ENCODE results near the gene EPB41L4B. TPM values are rescaled to one million over a fixed set of nuclear protein-coding genes. Genes with fewer than 3 reads are reported as not detected.

EPB41L4B gene
- total RNA-seq, 1 experiment from 2014 or later: 8.1 TPM

DNA sequence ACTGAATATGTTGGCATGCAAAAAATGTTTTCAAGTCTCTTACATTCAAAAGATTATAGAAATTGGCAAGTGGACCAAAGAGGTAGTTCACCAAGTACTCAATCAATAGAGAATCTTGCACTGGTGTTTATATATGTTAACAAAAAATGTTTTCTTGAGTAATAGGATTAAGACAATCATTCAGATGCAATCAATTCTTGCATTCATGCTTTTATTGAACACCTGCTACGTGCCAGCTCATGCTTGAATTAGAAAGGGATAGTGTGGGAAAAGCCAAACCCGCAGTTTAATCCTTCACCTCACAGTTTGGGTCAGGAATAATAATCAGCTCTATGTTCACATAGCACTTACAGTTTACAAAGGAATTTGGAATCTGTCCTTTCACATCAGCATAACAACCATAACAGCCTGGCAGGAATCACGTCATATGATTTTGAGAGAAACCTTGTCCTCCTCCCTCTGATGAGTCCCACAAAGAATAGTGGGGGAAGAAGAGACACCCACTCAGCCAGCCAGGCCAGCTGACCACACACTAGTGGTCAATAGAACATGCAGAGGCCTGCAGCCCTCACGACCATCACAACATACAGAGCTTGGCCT is 117.0 kb downstream of the EPB41L4B start:
- no peak for DNase-seq (ENCODE audit: low read depth, low spot score)
- CTCF ChIA-PET: no interaction called here
- H3K27me3 ChIP-seq (ENCODE audit: insufficient read depth, low read length): no peaks in the 10 kb centered on the region
- no peak overlapping the region for H3K4me3 ChIP-seq (replicated peaks in 1 of 2; ENCODE audit: low read depth in 1 of 2, low read length in 2 of 2)
- no peak for ATAC-seq
- H3K9me3 ChIP-seq (ENCODE audit: control insufficient read depth in 1 of 2, insufficient read depth in 1 of 2, low read depth in 1 of 2, low read length in 2 of 2): no peaks in the 10 kb centered on the region
- no TSS peak for BruUV-seq (replicated peaks)
- no peak overlapping the region for H3K27ac ChIP-seq (ENCODE audit: low read depth, low read length)
- TF ChIP-seq YY1 (IDR thresholded peaks at IDR 0.05; ENCODE audit: extremely low read depth, insufficient replicate concordance, low read depth, low read length) (no peak), POLR2A (IDR thresholded peaks at IDR 0.05; ENCODE audit: borderline replicate concordance, extremely low read depth, insufficient read depth, insufficient read length) (no peak), SRF (IDR thresholded peaks at IDR 0.05; ENCODE audit: low read depth) (no peak), POLR2AphosphoS5 (IDR thresholded peaks at IDR 0.05; ENCODE audit: low read depth, low read length) (no peak), TCF7L2 (IDR thresholded peaks at IDR 0.05; ENCODE audit: borderline replicate concordance, extremely low read depth, insufficient read depth, insufficient read length) (no peak)
- TF ChIP-seq, protein P1, sequence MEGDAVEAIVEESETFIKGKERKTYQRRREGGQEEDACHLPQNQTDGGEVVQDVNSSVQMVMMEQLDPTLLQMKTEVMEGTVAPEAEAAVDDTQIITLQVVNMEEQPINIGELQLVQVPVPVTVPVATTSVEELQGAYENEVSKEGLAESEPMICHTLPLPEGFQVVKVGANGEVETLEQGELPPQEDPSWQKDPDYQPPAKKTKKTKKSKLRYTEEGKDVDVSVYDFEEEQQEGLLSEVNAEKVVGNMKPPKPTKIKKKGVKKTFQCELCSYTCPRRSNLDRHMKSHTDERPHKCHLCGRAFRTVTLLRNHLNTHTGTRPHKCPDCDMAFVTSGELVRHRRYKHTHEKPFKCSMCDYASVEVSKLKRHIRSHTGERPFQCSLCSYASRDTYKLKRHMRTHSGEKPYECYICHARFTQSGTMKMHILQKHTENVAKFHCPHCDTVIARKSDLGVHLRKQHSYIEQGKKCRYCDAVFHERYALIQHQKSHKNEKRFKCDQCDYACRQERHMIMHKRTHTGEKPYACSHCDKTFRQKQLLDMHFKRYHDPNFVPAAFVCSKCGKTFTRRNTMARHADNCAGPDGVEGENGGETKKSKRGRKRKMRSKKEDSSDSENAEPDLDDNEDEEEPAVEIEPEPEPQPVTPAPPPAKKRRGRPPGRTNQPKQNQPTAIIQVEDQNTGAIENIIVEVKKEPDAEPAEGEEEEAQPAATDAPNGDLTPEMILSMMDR (IDR thresholded peaks at IDR 0.05 in 2 of 3, conservative IDR thresholded peaks at IDR 0.05 in 1 of 3; ENCODE audit: borderline replicate concordance in 1 of 3, insufficient read depth in 1 of 3, low read depth in 2 of 3, low read length in 2 of 3): no peak
- TF ChIP-seq, protein P2, sequence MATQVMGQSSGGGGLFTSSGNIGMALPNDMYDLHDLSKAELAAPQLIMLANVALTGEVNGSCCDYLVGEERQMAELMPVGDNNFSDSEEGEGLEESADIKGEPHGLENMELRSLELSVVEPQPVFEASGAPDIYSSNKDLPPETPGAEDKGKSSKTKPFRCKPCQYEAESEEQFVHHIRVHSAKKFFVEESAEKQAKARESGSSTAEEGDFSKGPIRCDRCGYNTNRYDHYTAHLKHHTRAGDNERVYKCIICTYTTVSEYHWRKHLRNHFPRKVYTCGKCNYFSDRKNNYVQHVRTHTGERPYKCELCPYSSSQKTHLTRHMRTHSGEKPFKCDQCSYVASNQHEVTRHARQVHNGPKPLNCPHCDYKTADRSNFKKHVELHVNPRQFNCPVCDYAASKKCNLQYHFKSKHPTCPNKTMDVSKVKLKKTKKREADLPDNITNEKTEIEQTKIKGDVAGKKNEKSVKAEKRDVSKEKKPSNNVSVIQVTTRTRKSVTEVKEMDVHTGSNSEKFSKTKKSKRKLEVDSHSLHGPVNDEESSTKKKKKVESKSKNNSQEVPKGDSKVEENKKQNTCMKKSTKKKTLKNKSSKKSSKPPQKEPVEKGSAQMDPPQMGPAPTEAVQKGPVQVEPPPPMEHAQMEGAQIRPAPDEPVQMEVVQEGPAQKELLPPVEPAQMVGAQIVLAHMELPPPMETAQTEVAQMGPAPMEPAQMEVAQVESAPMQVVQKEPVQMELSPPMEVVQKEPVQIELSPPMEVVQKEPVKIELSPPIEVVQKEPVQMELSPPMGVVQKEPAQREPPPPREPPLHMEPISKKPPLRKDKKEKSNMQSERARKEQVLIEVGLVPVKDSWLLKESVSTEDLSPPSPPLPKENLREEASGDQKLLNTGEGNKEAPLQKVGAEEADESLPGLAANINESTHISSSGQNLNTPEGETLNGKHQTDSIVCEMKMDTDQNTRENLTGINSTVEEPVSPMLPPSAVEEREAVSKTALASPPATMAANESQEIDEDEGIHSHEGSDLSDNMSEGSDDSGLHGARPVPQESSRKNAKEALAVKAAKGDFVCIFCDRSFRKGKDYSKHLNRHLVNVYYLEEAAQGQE (IDR thresholded peaks at IDR 0.05; ENCODE audit: low read depth): no peak
- no peak overlapping the region for H3K9ac ChIP-seq (ENCODE audit: low read length)
- H3K79me2 ChIP-seq (ENCODE audit: insufficient read depth, low read length): no peaks in the 10 kb centered on the region
- RAD21 ChIA-PET (ENCODE audit: low non-redundant PET in 1 of 2, low total read pairs in 2 of 2, uncharacterized antibody in 2 of 2, unreplicated experiment in 2 of 2): no interaction called here
- H3K4me2 ChIP-seq (ENCODE audit: low read length): no peak overlapping the region
- intact Hi-C loops (cut with micrococcal nuclease): no loop called here
- H3K4me1 ChIP-seq (ENCODE audit: control insufficient read depth in 1 of 2, insufficient read depth in 2 of 2, low read length in 2 of 2): peaks cover 0 to 3% of the 10 kb centered on the region in 2 experiments; a peak in 1 of 4 replicates
- no peaks in the 10 kb centered on the region for H3K9me2 ChIP-seq (ENCODE audit: insufficient read depth)
- no peak overlapping the region for H2AFZ ChIP-seq (ENCODE audit: low read depth, low read length, poor library complexity, severe bottlenecking)
- H4K20me1 ChIP-seq (ENCODE audit: insufficient read depth): no peaks in the 10 kb centered on the region
- H3K36me3 ChIP-seq (ENCODE audit: control insufficient read depth in 1 of 2, insufficient read depth in 2 of 2, low read length in 2 of 2): no peaks in the 10 kb centered on the region
- POLR2A ChIA-PET: no interaction called here
